HG03460 (cell line): ENCODE results near the gene PRKN.

ENCODE experiments used
- ATAC-seq: cut with Tn5 transposase; IDR thresholded peaks from one replicate; pipeline ENCODE4 v1.9.1; 2021; ENCODE audit not compliant: unreplicated experiment

Gene PRKN

GRCh38 chr6:162621246-162621645, 106.3 kb downstream of the PRKN start:
- ATAC-seq = no peak

GRCh38 chr6:162620073-162620472, 107.5 kb downstream of the PRKN start:
- ATAC-seq = no peak

GRCh38 chr6:162618448-162619002, 109.0 kb downstream of the PRKN start:
- ATAC-seq = no peak

GRCh38 chr6:162615016-162615705, 112.4 kb downstream of the PRKN start:
- ATAC-seq = no peak

GRCh38 chr6:162613310-162613709, 114.3 kb downstream of the PRKN start:
- ATAC-seq = no peak

- no peak for ATAC-seq
These were observed 115.0 kb downstream of the PRKN start for GRCh38 chr6:162612613-162613012.

GRCh38 chr6:162610351-162610750, 117.2 kb downstream of the PRKN start:
- no peak for ATAC-seq

GRCh38 chr6:162605881-162606280, 121.7 kb downstream of the PRKN start:
- no peak for ATAC-seq

GRCh38 chr6:162603231-162604015, 124.1 kb downstream of the PRKN start:
- ATAC-seq = no peak

- ATAC-seq = no peak
These were observed 124.8 kb downstream of the PRKN start for GRCh38 chr6:162602759-162603158.

- ATAC-seq = no peak
These were observed 130.9 kb downstream of the PRKN start for GRCh38 chr6:162596676-162597075.

- no peak for ATAC-seq
These were observed 136.0 kb downstream of the PRKN start for GRCh38 chr6:162591517-162591916.

GRCh38 chr6:162581988-162582780, 145.4 kb downstream of the PRKN start:
- no peak for ATAC-seq

GRCh38 chr6:162580619-162581018, 146.9 kb downstream of the PRKN start:
- no peak for ATAC-seq

- ATAC-seq = no peak
These were observed 151.6 kb downstream of the PRKN start for GRCh38 chr6:162576016-162576415.

GRCh38 chr6:162572240-162572639, 155.3 kb downstream of the PRKN start:
- ATAC-seq = no peak

- no peak for ATAC-seq
These were observed 159.3 kb downstream of the PRKN start for GRCh38 chr6:162568266-162568665.

- no peak for ATAC-seq
These were observed 165.5 kb downstream of the PRKN start for GRCh38 chr6:162562041-162562440.

GRCh38 chr6:162560891-162561290, 166.7 kb downstream of the PRKN start:
- no peak for ATAC-seq

- ATAC-seq = no peak
These were observed 173.0 kb downstream of the PRKN start for GRCh38 chr6:162554531-162554930.

GRCh38 chr6:162546905-162547304, 180.7 kb downstream of the PRKN start:
- ATAC-seq = no peak
